ENCODE results near the gene FAM118B.

- TF ChIP-seq CTCF (conservative IDR thresholded peaks at IDR 0.05; ENCODE audit: low read depth, low read length) (no peak), CEBPB (IDR thresholded peaks at IDR 0.05; ENCODE audit: low read depth, low read length) (no peak), FOS (IDR thresholded peaks at IDR 0.05; ENCODE audit: low read depth, low read length) (no peak), POLR2A (IDR thresholded peaks at IDR 0.05; ENCODE audit: low read depth, low read length) (no peak), RAD21 (IDR thresholded peaks at IDR 0.05; ENCODE audit: low read length) (no peak), MXI1 (IDR thresholded peaks at IDR 0.05; ENCODE audit: borderline replicate concordance, low read depth, low read length) (no peak), RFX5 (IDR thresholded peaks at IDR 0.05; ENCODE audit: low read depth, low read length) (no peak)
These were observed 79.3 kb downstream of the FAM118B start for GRCh38 chr11:126290887-126291286.
